CD14-positive monocyte (primary cell): Measurements from ENCODE around the gene SP100. TPM values are rescaled to one million over a fixed set of nuclear protein-coding genes. Genes with fewer than 3 reads are reported as not detected.

Experiments
- DNase-seq, 3 donors: peaks; one replicate each; pipeline ENCODE4 v3.0.0-alpha.2; 2011 to 2022
- H2AFZ ChIP-seq: 2 replicates; pipeline ENCODE4 v1.6.0; 2012; ENCODE audit warnings: mild to moderate bottlenecking, low read depth, low read length, inconsistent platforms; ENCODE audit not compliant: insufficient read depth, poor library complexity, severe bottlenecking
- H3K27ac ChIP-seq, 2 donors: 1 replicate in 1 of 2; 2 replicates in 1 of 2; pipeline ENCODE4 v1.5.1; 2012 to 2013; ENCODE audit warnings: low read length in 2 of 2, control low read depth in 1 of 2, inconsistent platforms in 1 of 2, low read depth in 1 of 2, mild to moderate bottlenecking in 1 of 2
- H3K27me3 ChIP-seq, 2 donors: one replicate each; pipeline versions ENCODE4 v1.6.0 to v1.6.1; 2011 to 2013; ENCODE audit warnings: low read length in 2 of 2; ENCODE audit not compliant: control insufficient read depth in 2 of 2, insufficient read depth in 2 of 2
- H3K36me3 ChIP-seq, 2 donors: replicated peaks in 1 of 2; 1 replicate in 1 of 2; 2 replicates in 1 of 2; pipeline versions ENCODE4 v1.5.1 to v1.6.1; 2012 to 2013; ENCODE audit warnings: low read length in 2 of 2, control low read depth in 1 of 2, inconsistent platforms in 1 of 2, mild to moderate bottlenecking in 1 of 2; ENCODE audit not compliant: insufficient read depth in 2 of 2, control insufficient read depth in 1 of 2
- H3K4me1 ChIP-seq, 2 donors: 1 replicate in 1 of 2; 2 replicates in 1 of 2; pipeline versions ENCODE4 v1.5.1 to v1.6.1; 2012 to 2013; ENCODE audit warnings: low read length in 2 of 2, control low read depth in 1 of 2, inconsistent platforms in 1 of 2, mild to moderate bottlenecking in 1 of 2, moderate library complexity in 1 of 2; ENCODE audit not compliant: insufficient read depth in 2 of 2, control insufficient read depth in 1 of 2
- H3K4me2 ChIP-seq: replicated peaks from 2 replicates; pipeline ENCODE3; 2012; ENCODE audit warnings: low read length, moderate library complexity, mild to moderate bottlenecking; ENCODE audit not compliant: poor library complexity, severe bottlenecking; ENCODE audit errors: extremely low read depth
- H3K4me3 ChIP-seq, 3 experiments: fragments of 200-600 bp in 1 of 3; sonication (generic) in 1 of 3; replicated peaks in 1 of 3; 1 replicate in 2 of 3; 2 replicates in 1 of 3; pipeline ENCODE4 v1.5.1; 2011 to 2013; ENCODE audit warnings: low read length in 3 of 3, mild to moderate bottlenecking in 3 of 3, control low read depth in 2 of 3, low read depth in 2 of 3, inconsistent platforms in 1 of 3, moderate library complexity in 1 of 3
- H3K79me2 ChIP-seq: 2 replicates; pipeline ENCODE4 v1.6.0; 2012; ENCODE audit warnings: mild to moderate bottlenecking, control low read depth, inconsistent platforms, low read length, moderate library complexity; ENCODE audit not compliant: insufficient read depth
- H3K9ac ChIP-seq: 2 replicates; pipeline ENCODE4 v1.6.0; 2017; ENCODE audit warnings: low read length, mild to moderate bottlenecking; ENCODE audit not compliant: insufficient read depth, poor library complexity, severe bottlenecking
- H3K9me3 ChIP-seq, 2 donors: replicated peaks in 1 of 2; 1 replicate in 1 of 2; 2 replicates in 1 of 2; pipeline versions ENCODE4 v1.5.1 to v1.6.1; 2012 to 2013; ENCODE audit warnings: low read length in 2 of 2, control low read depth in 1 of 2; ENCODE audit not compliant: control insufficient read depth in 1 of 2, insufficient read depth in 1 of 2
- H4K20me1 ChIP-seq: 2 replicates; pipeline ENCODE4 v1.6.0; 2012; ENCODE audit warnings: mild to moderate bottlenecking, low read length, control low read depth, moderate library complexity; ENCODE audit not compliant: insufficient read depth
- H3K27ac Mint-ChIP-seq, 7 donors: one replicate each; pipeline ENCODE4 v1.8.0; 2020; ENCODE audit warnings: mild to moderate bottlenecking in 7 of 7, mixed read lengths in 7 of 7, moderate library complexity in 6 of 7, inconsistent platforms in 2 of 7
- H3K27me3 Mint-ChIP-seq, 3 donors: one replicate each; pipeline ENCODE4 v1.8.0; 2021 to 2022; ENCODE audit warnings: low read depth in 3 of 3, mild to moderate bottlenecking in 3 of 3, mixed read lengths in 3 of 3, moderate library complexity in 3 of 3, inconsistent platforms in 1 of 3
- H3K36me3 Mint-ChIP-seq, 2 donors: one replicate each; pipeline ENCODE4 v1.8.0; 2020; ENCODE audit warnings: mixed read lengths in 2 of 2, inconsistent platforms in 1 of 2, mild to moderate bottlenecking in 1 of 2
- H3K4me1 Mint-ChIP-seq: one replicate; pipeline ENCODE4 v1.8.0; 2020; ENCODE audit warnings: mild to moderate bottlenecking, mixed read lengths
- H3K4me3 Mint-ChIP-seq, 2 donors: one replicate each; pipeline ENCODE4 v1.8.0; 2020; ENCODE audit warnings: mild to moderate bottlenecking in 2 of 2, mixed read lengths in 2 of 2, moderate library complexity in 1 of 2
- H3K9me3 Mint-ChIP-seq, 7 donors: one replicate each; pipeline ENCODE4 v1.8.0; 2020 to 2022; ENCODE audit warnings: mixed read lengths in 7 of 7, mild to moderate bottlenecking in 6 of 7, moderate library complexity in 6 of 7, inconsistent platforms in 2 of 7
- WGBS: methylation state at CpG from one replicate; pipeline ENCODE4 v1.1.5; 2013; ENCODE audit warnings: missing lambda C conversion rate; ENCODE audit not compliant: insufficient coverage; 5-methylcytosine and 5-hydroxymethylcytosine counted together
- intact Hi-C, 2 donors: fragments of 100-400 bp; cut with micrococcal nuclease; formaldehyde crosslinking; loops; one replicate each; pipeline versions ENCODE4 v1.15.0 to v1.15.1; 2023
- polyA plus RNA-seq, 3 donors: library from polyadenylated mRNA; depleted of rRNA in 1 of 3; unstranded in 2 of 3; stranded (reverse) in 1 of 3; fragments of 300-500 nt in 2 of 3; fragments of >200 nt in 1 of 3; fragmentation: Illumina TruSeq in 2 of 3; gene quantifications; 1 replicate in 2 of 3; 2 replicates in 1 of 3; pipeline ENCODE4 v1.2.3, GENCODE V29; 2012 to 2021
- TF ChIP-seq, protein P1 (sequence below): fragments of 200-600 bp; IDR thresholded peaks from one replicate; pipeline ENCODE4 v1.8.0; 2022; ENCODE audit warnings: antibody characterized with exemption, mild to moderate bottlenecking

SP100 gene
- polyA plus RNA-seq, 3 donors = 68.1 to 101 (median 97.4) TPM

DNA sequence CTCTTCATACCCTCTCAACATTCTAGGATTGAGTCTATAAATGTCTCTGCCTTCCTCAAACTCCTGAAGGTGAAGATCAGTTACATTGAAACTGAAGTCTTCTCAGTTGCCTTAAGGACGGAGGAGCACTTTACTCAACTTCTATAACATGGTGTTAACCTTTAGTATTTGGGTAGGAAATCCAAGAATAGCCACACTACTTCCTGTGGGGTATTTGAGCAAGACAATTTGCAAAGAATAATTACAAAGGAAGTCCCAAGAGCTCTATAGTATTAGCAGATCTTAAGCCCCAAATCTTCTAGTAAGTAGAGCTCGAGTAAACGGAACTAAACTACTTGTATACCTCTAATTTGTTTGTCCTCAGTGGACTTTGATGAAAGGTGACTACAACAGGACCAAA lies 80.9 kb downstream of the SP100 start:
- no peak overlapping the region for H2AFZ ChIP-seq
- Mint-ChIP-seq H3K4me3 (no peak overlapping the region), H3K36me3 (peaks cover 83 to 91% of the 10 kb centered on the region in 2 donors), H3K9me3 (peaks cover 0 to 1% (median 0%) of the 10 kb centered on the region in 7 donors), H3K27ac (peak overlapping the region in 1 of 7 donors; percentile 30), H3K27me3 (no peaks in the 10 kb centered on the region), H3K4me1 (peaks cover 18% of the 10 kb centered on the region)
- intact Hi-C loops = no loop called here
- H3K4me2 ChIP-seq = no peak overlapping the region
- H3K79me2 ChIP-seq = no peaks in the 10 kb centered on the region
- no peak overlapping the region for H3K4me3 ChIP-seq
- TF ChIP-seq, protein P1, sequence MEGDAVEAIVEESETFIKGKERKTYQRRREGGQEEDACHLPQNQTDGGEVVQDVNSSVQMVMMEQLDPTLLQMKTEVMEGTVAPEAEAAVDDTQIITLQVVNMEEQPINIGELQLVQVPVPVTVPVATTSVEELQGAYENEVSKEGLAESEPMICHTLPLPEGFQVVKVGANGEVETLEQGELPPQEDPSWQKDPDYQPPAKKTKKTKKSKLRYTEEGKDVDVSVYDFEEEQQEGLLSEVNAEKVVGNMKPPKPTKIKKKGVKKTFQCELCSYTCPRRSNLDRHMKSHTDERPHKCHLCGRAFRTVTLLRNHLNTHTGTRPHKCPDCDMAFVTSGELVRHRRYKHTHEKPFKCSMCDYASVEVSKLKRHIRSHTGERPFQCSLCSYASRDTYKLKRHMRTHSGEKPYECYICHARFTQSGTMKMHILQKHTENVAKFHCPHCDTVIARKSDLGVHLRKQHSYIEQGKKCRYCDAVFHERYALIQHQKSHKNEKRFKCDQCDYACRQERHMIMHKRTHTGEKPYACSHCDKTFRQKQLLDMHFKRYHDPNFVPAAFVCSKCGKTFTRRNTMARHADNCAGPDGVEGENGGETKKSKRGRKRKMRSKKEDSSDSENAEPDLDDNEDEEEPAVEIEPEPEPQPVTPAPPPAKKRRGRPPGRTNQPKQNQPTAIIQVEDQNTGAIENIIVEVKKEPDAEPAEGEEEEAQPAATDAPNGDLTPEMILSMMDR = no peak
- H3K4me1 ChIP-seq = peaks cover 8 to 14% of the 10 kb centered on the region in 2 donors
- H3K36me3 ChIP-seq = peaks cover 71 to 96% of the 10 kb centered on the region in 2 donors
- WGBS = no CpG with 5 or more reads among the region's 3 CpGs
- peaks cover 8% of the 10 kb centered on the region for H4K20me1 ChIP-seq
- H3K27me3 ChIP-seq = no peaks in the 10 kb centered on the region
- H3K9ac ChIP-seq = no peak overlapping the region
- no peak for DNase-seq
- H3K27ac ChIP-seq = no peak overlapping the region
- H3K9me3 ChIP-seq = no peaks in the 10 kb centered on the region

DNA sequence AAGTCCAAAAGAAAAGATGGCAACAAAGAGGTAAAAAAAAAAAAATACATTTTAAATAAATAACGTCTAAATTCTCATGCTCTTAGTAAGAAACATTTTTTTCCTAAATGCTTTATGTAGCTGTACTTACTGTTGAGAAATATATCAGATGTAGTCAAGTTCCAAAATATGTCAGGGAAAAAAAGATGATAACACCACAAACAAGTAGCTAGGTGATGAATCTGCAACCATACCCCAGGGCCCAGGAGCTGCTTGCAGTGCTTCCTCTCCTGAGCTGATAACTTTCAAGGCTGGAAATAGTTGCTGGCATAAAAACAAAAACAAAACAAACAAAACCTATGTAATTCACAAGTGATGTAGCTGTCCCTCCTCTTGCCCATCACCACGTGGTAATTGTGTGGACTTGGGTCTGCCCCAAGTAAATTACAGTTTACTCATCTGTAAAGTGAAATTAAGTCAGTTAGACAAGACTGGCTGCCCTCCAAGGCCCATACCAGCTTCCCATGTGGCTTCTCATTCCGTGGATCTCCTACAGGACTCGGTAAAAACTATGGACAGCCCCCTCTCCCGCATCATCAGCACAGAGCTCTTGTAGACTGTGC lies 82.6 kb downstream of the SP100 start:
- H3K27me3 ChIP-seq = no peaks in the 10 kb centered on the region
- WGBS = 95% methylated on average over 3 of the region's 5 CpGs
- H2AFZ ChIP-seq = no peak overlapping the region
- H3K4me1 ChIP-seq = peaks cover 8 to 14% of the 10 kb centered on the region in 2 donors
- DNase-seq = no peak
- H3K27ac ChIP-seq = no peak overlapping the region
- intact Hi-C loops = no loop called here
- H4K20me1 ChIP-seq = peaks cover 5% of the 10 kb centered on the region
- TF ChIP-seq, protein P1 = no peak
- peaks cover 69 to 97% of the 10 kb centered on the region in 2 donors for H3K36me3 ChIP-seq
- Mint-ChIP-seq H3K36me3 (peaks cover 87 to 90% of the 10 kb centered on the region in 2 donors), H3K27me3 (no peaks in the 10 kb centered on the region), H3K9me3 (peaks cover 0 to 1% (median 0%) of the 10 kb centered on the region in 7 donors), H3K4me1 (peaks cover 18% of the 10 kb centered on the region), H3K27ac (peak overlapping the region in 1 of 7 donors; percentile 46), H3K4me3 (no peak overlapping the region)
- no peaks in the 10 kb centered on the region for H3K9me3 ChIP-seq
- no peaks in the 10 kb centered on the region for H3K79me2 ChIP-seq
- no peak overlapping the region for H3K4me2 ChIP-seq
- no peak overlapping the region for H3K4me3 ChIP-seq
- H3K9ac ChIP-seq = no peak overlapping the region
